Neural cell (in vitro differentiated cells): ENCODE measurements around the gene CABP4. TPM values are rescaled to one million over a fixed set of nuclear protein-coding genes. Genes with fewer than 3 reads are reported as not detected.

ENCODE experiments used
- H2AFZ ChIP-seq: fragments of 200-600, 300-800 bp; sonication (generic), shearing (Covaris generic); 2 replicates; pipeline ENCODE4 v1.6.0; 2014; ENCODE audit warnings: low read depth, mild to moderate bottlenecking, antibody characterized with exemption, low read length, moderate library complexity
- H3F3A ChIP-seq: fragments of 200-600 bp; shearing (Covaris generic); 2 replicates; pipeline ENCODE4 v1.6.1; 2016; ENCODE audit warnings: mild to moderate bottlenecking, moderate library complexity, mixed read lengths, antibody characterized with exemption, low read length; ENCODE audit not compliant: insufficient read depth, poor library complexity, severe bottlenecking
- H3K27ac ChIP-seq: fragments of 200-600, 300-800 bp; sonication (generic), shearing (Covaris generic); 2 replicates; pipeline ENCODE4 v1.5.1; 2014; ENCODE audit warnings: mild to moderate bottlenecking, low read length, moderate library complexity
- H3K27me3 ChIP-seq: fragments of 300-800, 200-600 bp; sonication (generic), shearing (Covaris generic); 2 replicates; pipeline ENCODE4 v1.6.0; 2014; ENCODE audit warnings: mild to moderate bottlenecking, low read depth, low read length, moderate library complexity; ENCODE audit not compliant: insufficient read depth
- H3K36me3 ChIP-seq: fragments of 300-800, 200-600 bp; sonication (generic), shearing (Covaris generic); 2 replicates; pipeline ENCODE4 v1.5.1; 2014; ENCODE audit warnings: mild to moderate bottlenecking, antibody characterized with exemption, low read length, moderate library complexity; ENCODE audit not compliant: insufficient read depth
- H3K4me2 ChIP-seq: fragments of 300-800, 200-600 bp; sonication (generic), shearing (Covaris generic); 2 replicates; pipeline ENCODE4 v1.6.0; 2014; ENCODE audit warnings: mild to moderate bottlenecking, low read length
- H3K4me3 ChIP-seq: fragments of 300-800, 200-600 bp; sonication (generic), shearing (Covaris generic); 2 replicates; pipeline ENCODE4 v1.5.1; 2014; ENCODE audit warnings: mild to moderate bottlenecking, low read length, moderate library complexity
- H3K79me2 ChIP-seq: fragments of 200-600 bp; shearing (Covaris generic); replicated peaks from 2 replicates; pipeline ENCODE4 v1.6.0; 2014; ENCODE audit warnings: mild to moderate bottlenecking, low read length, moderate library complexity; ENCODE audit not compliant: insufficient read depth
- H3K9ac ChIP-seq: fragments of 300-800, 200-600 bp; sonication (generic), shearing (Covaris generic); 2 replicates; pipeline ENCODE4 v1.6.1; 2016; ENCODE audit warnings: mild to moderate bottlenecking, low read length, mixed read lengths
- H3K9me2 ChIP-seq: fragments of 200-600 bp; shearing (Covaris generic); 2 replicates; pipeline ENCODE4 v1.6.1; 2016; ENCODE audit warnings: mild to moderate bottlenecking, low read length, mixed read lengths; ENCODE audit not compliant: insufficient read depth
- H3K9me3 ChIP-seq: fragments of 200-600, 300-800 bp; sonication (generic), shearing (Covaris generic); 2 replicates; pipeline ENCODE4 v1.6.1; 2016; ENCODE audit warnings: mild to moderate bottlenecking, mixed run types, low read length, moderate library complexity, mixed read lengths
- H4K20me1 ChIP-seq: fragments of 200-600 bp; shearing (Covaris generic); 2 replicates; pipeline ENCODE4 v1.6.1; 2016; ENCODE audit warnings: mild to moderate bottlenecking, mixed run types; ENCODE audit not compliant: insufficient read depth
- CTCF ChIP-seq: fragments of 450-650 bp; IDR thresholded peaks from 2 replicates; pipeline ENCODE4 v1.5.1; 2014; ENCODE audit warnings: antibody characterized with exemption, mild to moderate bottlenecking, moderate library complexity; ENCODE audit not compliant: poor library complexity, severe bottlenecking
- EP300 ChIP-seq: fragments of 450-650 bp; conservative IDR thresholded peaks from 2 replicates; pipeline ENCODE4 v1.6.1; 2014; ENCODE audit warnings: antibody characterized with exemption, mild to moderate bottlenecking, moderate library complexity; ENCODE audit not compliant: poor library complexity, severe bottlenecking
- EZH2 ChIP-seq: fragments of 200-600, 300-800 bp; shearing (Covaris generic), sonication (generic); IDR thresholded peaks from 2 replicates; pipeline ENCODE4 v1.6.1; 2014; ENCODE audit warnings: antibody characterized with exemption, low read length, borderline replicate concordance, mild to moderate bottlenecking; ENCODE audit not compliant: insufficient read depth, poor library complexity, severe bottlenecking
- MXI1 ChIP-seq: fragments of 450-650 bp; conservative IDR thresholded peaks from 2 replicates; pipeline ENCODE4 v1.6.1; 2014; ENCODE audit warnings: antibody characterized with exemption, mild to moderate bottlenecking; ENCODE audit not compliant: poor library complexity, severe bottlenecking
- POLR2AphosphoS5 ChIP-seq: IDR thresholded peaks from 2 replicates; pipeline ENCODE4 v1.6.1; 2012
- RAD21 ChIP-seq: fragments of 450-650 bp; conservative IDR thresholded peaks from 2 replicates; pipeline ENCODE4 v1.6.1; 2014; ENCODE audit warnings: antibody characterized with exemption, mild to moderate bottlenecking, moderate library complexity
- SMC3 ChIP-seq: fragments of 450-650 bp; conservative IDR thresholded peaks from 2 replicates; pipeline ENCODE4 v1.6.1; 2014; ENCODE audit warnings: antibody characterized with exemption, mild to moderate bottlenecking, moderate library complexity; ENCODE audit not compliant: poor library complexity
- TAF1 ChIP-seq: IDR thresholded peaks from 2 replicates; pipeline ENCODE4 v1.6.1; 2012; ENCODE audit warnings: low read depth
- polyA plus RNA-seq: library from polyadenylated mRNA; depleted of rRNA; stranded (reverse); fragments of >200 nt; gene quantifications from 2 replicates; pipeline ENCODE4 v1.2.3, GENCODE V29; 2014
- TF ChIP-seq, protein P1 (sequence below): IDR thresholded peaks from 2 replicates; pipeline ENCODE4 v1.6.1; 2012; ENCODE audit warnings: borderline replicate concordance

Gene CABP4
- polyA plus RNA-seq, 1 donor from 2014 or later, result not detected

DNA sequence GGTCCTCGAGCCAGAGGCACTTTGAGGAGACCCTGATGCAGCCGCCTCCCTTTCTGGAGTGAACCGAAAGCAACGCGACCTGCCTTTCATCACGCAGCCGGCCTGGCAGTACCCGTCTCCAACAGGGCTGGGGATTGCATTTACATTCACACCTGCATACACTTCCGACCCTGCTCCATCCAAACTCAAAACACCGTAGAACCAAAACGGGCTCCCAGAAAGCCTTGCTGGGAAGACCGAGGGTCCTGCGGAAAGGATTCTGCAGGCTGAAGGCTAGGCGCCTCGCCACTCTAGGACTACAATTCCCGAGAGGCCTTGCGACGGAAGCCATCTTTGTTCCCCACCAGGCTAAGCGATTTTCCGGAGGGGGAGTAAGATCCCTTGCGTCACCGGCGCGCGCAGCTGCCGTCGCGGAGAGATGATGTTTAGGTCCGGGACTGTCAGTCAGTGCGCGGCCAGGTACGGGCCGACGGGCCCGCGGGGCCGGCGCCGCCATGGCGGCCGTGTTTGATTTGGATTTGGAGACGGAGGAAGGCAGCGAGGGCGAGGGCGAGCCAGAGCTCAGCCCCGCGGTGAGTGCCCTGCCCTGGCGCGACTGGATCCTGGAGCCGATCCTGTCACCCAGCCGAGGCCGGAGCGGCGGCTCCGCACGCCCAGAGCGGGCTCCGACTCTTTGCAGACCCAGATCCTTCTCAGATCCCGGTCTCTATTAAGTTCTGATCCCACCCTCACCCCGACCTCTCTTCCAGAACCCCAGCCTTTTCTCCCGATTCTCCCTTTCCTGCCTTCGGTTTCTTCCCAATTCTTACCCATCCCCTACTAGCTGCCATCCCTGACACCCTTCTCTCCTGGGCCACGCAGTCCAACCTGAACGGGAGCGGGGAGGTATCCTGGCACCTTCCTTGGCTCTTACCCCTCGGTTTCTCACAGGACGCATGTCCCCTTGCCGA, 26.8 kb upstream of the CABP4 start, which contains the start of gene RPS6KB2:
Gene RPS6KB2 (plus strand): TSS at position 443 of the 950 bp plus-strand sequence. CDS start 52 bp downstream, at position 495.
- Histone ChIP-seq H2AFZ (peak within 1 kb of the TSS; percentile 91), H3K9ac (peak within 1 kb of the TSS; percentile 97), H3F3A (no peaks in the 10 kb centered on the region), H3K36me3 (no peaks in the 10 kb centered on the region), H3K4me2 (peak within 1 kb of the TSS; percentile 100), H3K9me2 (no peaks in the 10 kb centered on the region), H3K27me3 (no peaks in the 10 kb centered on the region), H3K4me3 (peak within 1 kb of the TSS; percentile 98), H3K79me2 (peaks cover 9% of the 10 kb centered on the region), H3K9me3 (no peaks in the 10 kb centered on the region), H4K20me1 (no peaks in the 10 kb centered on the region), H3K27ac (peak within 1 kb of the TSS; percentile 84)
- TF ChIP-seq SMC3 (no peak), TAF1 (peak; percentile 72), RAD21 (peak; percentile 30), POLR2AphosphoS5 (peak; percentile 92), EP300 (peak; percentile 75), CTCF (no peak), EZH2 (no peak), MXI1 (peak; percentile 81)
- TF ChIP-seq, protein P1, sequence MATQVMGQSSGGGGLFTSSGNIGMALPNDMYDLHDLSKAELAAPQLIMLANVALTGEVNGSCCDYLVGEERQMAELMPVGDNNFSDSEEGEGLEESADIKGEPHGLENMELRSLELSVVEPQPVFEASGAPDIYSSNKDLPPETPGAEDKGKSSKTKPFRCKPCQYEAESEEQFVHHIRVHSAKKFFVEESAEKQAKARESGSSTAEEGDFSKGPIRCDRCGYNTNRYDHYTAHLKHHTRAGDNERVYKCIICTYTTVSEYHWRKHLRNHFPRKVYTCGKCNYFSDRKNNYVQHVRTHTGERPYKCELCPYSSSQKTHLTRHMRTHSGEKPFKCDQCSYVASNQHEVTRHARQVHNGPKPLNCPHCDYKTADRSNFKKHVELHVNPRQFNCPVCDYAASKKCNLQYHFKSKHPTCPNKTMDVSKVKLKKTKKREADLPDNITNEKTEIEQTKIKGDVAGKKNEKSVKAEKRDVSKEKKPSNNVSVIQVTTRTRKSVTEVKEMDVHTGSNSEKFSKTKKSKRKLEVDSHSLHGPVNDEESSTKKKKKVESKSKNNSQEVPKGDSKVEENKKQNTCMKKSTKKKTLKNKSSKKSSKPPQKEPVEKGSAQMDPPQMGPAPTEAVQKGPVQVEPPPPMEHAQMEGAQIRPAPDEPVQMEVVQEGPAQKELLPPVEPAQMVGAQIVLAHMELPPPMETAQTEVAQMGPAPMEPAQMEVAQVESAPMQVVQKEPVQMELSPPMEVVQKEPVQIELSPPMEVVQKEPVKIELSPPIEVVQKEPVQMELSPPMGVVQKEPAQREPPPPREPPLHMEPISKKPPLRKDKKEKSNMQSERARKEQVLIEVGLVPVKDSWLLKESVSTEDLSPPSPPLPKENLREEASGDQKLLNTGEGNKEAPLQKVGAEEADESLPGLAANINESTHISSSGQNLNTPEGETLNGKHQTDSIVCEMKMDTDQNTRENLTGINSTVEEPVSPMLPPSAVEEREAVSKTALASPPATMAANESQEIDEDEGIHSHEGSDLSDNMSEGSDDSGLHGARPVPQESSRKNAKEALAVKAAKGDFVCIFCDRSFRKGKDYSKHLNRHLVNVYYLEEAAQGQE, result peak; percentile 60

- H3K9ac ChIP-seq, result peak overlapping the region; percentile 97
- no peaks in the 10 kb centered on the region for H3K9me2 ChIP-seq
- peak overlapping the region; percentile 98 for H3K4me3 ChIP-seq
- H2AFZ ChIP-seq, result peak overlapping the region; percentile 60
- TF ChIP-seq CTCF (no peak), SMC3 (no peak), TAF1 (no peak), MXI1 (no peak), EZH2 (no peak), POLR2AphosphoS5 (no peak), EP300 (no peak), RAD21 (no peak)
- TF ChIP-seq, protein P1, result no peak
- no peaks in the 10 kb centered on the region for H3K27me3 ChIP-seq
- no peaks in the 10 kb centered on the region for H3F3A ChIP-seq
- H3K36me3 ChIP-seq, result no peaks in the 10 kb centered on the region
- peaks cover 9% of the 10 kb centered on the region for H3K79me2 ChIP-seq
- no peaks in the 10 kb centered on the region for H4K20me1 ChIP-seq
- no peaks in the 10 kb centered on the region for H3K9me3 ChIP-seq
- peak overlapping the region; percentile 84 for H3K27ac ChIP-seq
- peak overlapping the region; percentile 100 for H3K4me2 ChIP-seq
Observed at GRCh38 chr11:67429038-67429668, 26.0 kb upstream of the CABP4 start.
